ENCODE results near the gene TTC12.

Gene TTC12

GRCh38 chr11:113369411-113369810, 55.0 kb downstream of the TTC12 start:
- no peak for DNase-seq (ENCODE audit: low read depth, low spot score)
- H3K27ac ChIP-seq = no peak overlapping the region

- DNase-seq (ENCODE audit: low read depth, low spot score) = no peak
- no peak overlapping the region for H3K27ac ChIP-seq
Measured at GRCh38 chr11:113370634-113371033, 56.3 kb downstream of the TTC12 start.

- peak overlapping the region; percentile 64 for H3K27ac ChIP-seq
- no peak for DNase-seq (ENCODE audit: low read depth, low spot score)
Measured at GRCh38 chr11:113372309-113372708, 57.9 kb downstream of the TTC12 start.

- peak overlapping the region; percentile 64 for H3K27ac ChIP-seq
- DNase-seq (ENCODE audit: low read depth, low spot score) = peak; percentile 48
Measured at GRCh38 chr11:113373306-113373705, 58.9 kb downstream of the TTC12 start.

- no peak for DNase-seq (ENCODE audit: low read depth, low spot score)
Measured at GRCh38 chr11:113373981-113374560, 59.7 kb downstream of the TTC12 start.

GRCh38 chr11:113375402-113375801, 61.0 kb downstream of the TTC12 start:
- DNase-seq (ENCODE audit: low read depth, low spot score) = no peak
- H3K27ac ChIP-seq = no peak overlapping the region

More at GRCh38 chr11:113373981-113374560, 59.7 kb downstream of the TTC12 start:
- peak overlapping the region; percentile 64 for H3K27ac ChIP-seq

GRCh38 chr11:113376156-113376555, 61.8 kb downstream of the TTC12 start:
- no peak overlapping the region for H3K27ac ChIP-seq
- DNase-seq (ENCODE audit: low read depth, low spot score) = no peak

GRCh38 chr11:113377681-113378412, 63.5 kb downstream of the TTC12 start:
- H3K27ac ChIP-seq = peak overlapping the region; percentile 62
- no peak for DNase-seq (ENCODE audit: low read depth, low spot score)

GRCh38 chr11:113378692-113379091, 64.3 kb downstream of the TTC12 start:
- peak overlapping the region; percentile 62 for H3K27ac ChIP-seq
- no peak for DNase-seq (ENCODE audit: low read depth, low spot score)

GRCh38 chr11:113382121-113382520, 67.7 kb downstream of the TTC12 start:
- no peak overlapping the region for H3K27ac ChIP-seq
- no peak for DNase-seq (ENCODE audit: low read depth, low spot score)

- H3K27ac ChIP-seq = peak overlapping the region; percentile 98
- DNase-seq (ENCODE audit: low read depth, low spot score) = peak; percentile 99
Measured at GRCh38 chr11:113384551-113384950, 70.2 kb downstream of the TTC12 start.

- no peak for DNase-seq (ENCODE audit: low read depth, low spot score)
- H3K27ac ChIP-seq = peak overlapping the region; percentile 98
Measured at GRCh38 chr11:113385749-113386148, 71.4 kb downstream of the TTC12 start.

- H3K27ac ChIP-seq = peak overlapping the region; percentile 98
- no peak for DNase-seq (ENCODE audit: low read depth, low spot score)
Measured at GRCh38 chr11:113386866-113387265, 72.5 kb downstream of the TTC12 start.

- no peak for DNase-seq (ENCODE audit: low read depth, low spot score)
- peak within 1 kb of the TSS; percentile 98 for H3K27ac ChIP-seq
Measured at GRCh38 chr11:113387605-113388211, 73.3 kb downstream of the TTC12 start, which contains the start of gene ANKK1. TSS of gene ANKK1 (plus strand) at chr11:113387779. CDS start at chr11:113387885, 106 bp downstream.

- H3K27ac ChIP-seq = no peak overlapping the region
- DNase-seq (ENCODE audit: low read depth, low spot score) = no peak
Measured at GRCh38 chr11:113389272-113389671, 74.9 kb downstream of the TTC12 start.

- H3K27ac ChIP-seq = no peak overlapping the region
- DNase-seq (ENCODE audit: low read depth, low spot score) = no peak
Measured at GRCh38 chr11:113392236-113392921, 78.0 kb downstream of the TTC12 start.

- H3K27ac ChIP-seq = no peak overlapping the region
- no peak for DNase-seq (ENCODE audit: low read depth, low spot score)
Measured at GRCh38 chr11:113393501-113393985, 79.2 kb downstream of the TTC12 start.

GRCh38 chr11:113394919-113395318, 80.5 kb downstream of the TTC12 start:
- no peak overlapping the region for H3K27ac ChIP-seq
- DNase-seq (ENCODE audit: low read depth, low spot score) = no peak

GRCh38 chr11:113395782-113396336, 81.5 kb downstream of the TTC12 start:
- no peak overlapping the region for H3K27ac ChIP-seq
- DNase-seq (ENCODE audit: low read depth, low spot score) = no peak

GRCh38 chr11:113396690-113397089, 82.3 kb downstream of the TTC12 start:
- DNase-seq (ENCODE audit: low read depth, low spot score) = no peak
- H3K27ac ChIP-seq = no peak overlapping the region

Data from epithelial cell of prostate (primary cell).